Measurements from ENCODE around the gene CYBA.

The CYBA gene

GRCh38 chr16:88593910-88594309, 56.9 kb downstream of the CYBA start:
- TF ChIP-seq CTCF (IDR thresholded peaks at IDR 0.05; ENCODE audit: low read depth, low read length) = no peak
- in situ Hi-C loops (cut with HindIII; ENCODE audit: low sequenced_read_pairs) = no loop called here
- no peak overlapping the region for H3K4me3 ChIP-seq (ENCODE audit: low read depth, low read length)
- DNase-seq (ENCODE audit: low read depth, low spot score) = no peak

GRCh38 chr16:88593489-88593888, 57.4 kb downstream of the CYBA start:
- DNase-seq (ENCODE audit: low read depth, low spot score) = no peak
- no peak overlapping the region for H3K4me3 ChIP-seq (ENCODE audit: low read depth, low read length)
- TF ChIP-seq CTCF (IDR thresholded peaks at IDR 0.05; ENCODE audit: low read depth, low read length) = peak; percentile 3
- in situ Hi-C loops (cut with HindIII; ENCODE audit: low sequenced_read_pairs) = no loop called here

All from astrocyte of the spinal cord (primary cell).